ENCODE data around the gene STAG1.

DNA sequence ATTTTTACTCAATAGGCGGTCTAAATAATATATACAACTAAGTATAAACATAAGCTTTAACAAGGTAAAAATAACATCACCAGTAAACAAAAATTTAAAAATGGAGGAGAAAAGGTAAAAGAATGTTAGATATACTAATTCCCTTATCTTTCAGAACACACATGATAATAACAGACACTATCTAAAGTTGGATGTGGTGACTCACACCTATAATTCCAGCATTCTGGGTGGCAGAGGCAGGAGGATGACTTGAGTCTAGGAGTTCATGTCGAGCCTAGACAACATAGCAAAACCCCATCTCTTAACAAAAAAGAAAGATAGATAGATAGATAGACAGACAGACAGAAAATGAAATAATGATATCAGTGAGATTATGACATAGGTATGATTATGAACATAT is 85.1 kb downstream of the STAG1 start:
- TF ChIP-seq, protein P1, sequence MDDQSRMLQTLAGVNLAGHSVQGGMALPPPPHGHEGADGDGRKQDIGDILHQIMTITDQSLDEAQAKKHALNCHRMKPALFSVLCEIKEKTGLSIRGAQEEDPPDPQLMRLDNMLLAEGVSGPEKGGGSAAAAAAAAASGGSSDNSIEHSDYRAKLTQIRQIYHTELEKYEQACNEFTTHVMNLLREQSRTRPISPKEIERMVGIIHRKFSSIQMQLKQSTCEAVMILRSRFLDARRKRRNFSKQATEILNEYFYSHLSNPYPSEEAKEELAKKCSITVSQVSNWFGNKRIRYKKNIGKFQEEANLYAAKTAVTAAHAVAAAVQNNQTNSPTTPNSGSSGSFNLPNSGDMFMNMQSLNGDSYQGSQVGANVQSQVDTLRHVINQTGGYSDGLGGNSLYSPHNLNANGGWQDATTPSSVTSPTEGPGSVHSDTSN (CRISPR knock-in tag; IDR thresholded peaks at IDR 0.05), result no peak
- no peak for TF ChIP-seq ZNF292 (tag by site-specific recombination; IDR thresholded peaks at IDR 0.05; ENCODE audit: borderline replicate concordance, low read depth)
- TF ChIP-seq, protein P2, sequence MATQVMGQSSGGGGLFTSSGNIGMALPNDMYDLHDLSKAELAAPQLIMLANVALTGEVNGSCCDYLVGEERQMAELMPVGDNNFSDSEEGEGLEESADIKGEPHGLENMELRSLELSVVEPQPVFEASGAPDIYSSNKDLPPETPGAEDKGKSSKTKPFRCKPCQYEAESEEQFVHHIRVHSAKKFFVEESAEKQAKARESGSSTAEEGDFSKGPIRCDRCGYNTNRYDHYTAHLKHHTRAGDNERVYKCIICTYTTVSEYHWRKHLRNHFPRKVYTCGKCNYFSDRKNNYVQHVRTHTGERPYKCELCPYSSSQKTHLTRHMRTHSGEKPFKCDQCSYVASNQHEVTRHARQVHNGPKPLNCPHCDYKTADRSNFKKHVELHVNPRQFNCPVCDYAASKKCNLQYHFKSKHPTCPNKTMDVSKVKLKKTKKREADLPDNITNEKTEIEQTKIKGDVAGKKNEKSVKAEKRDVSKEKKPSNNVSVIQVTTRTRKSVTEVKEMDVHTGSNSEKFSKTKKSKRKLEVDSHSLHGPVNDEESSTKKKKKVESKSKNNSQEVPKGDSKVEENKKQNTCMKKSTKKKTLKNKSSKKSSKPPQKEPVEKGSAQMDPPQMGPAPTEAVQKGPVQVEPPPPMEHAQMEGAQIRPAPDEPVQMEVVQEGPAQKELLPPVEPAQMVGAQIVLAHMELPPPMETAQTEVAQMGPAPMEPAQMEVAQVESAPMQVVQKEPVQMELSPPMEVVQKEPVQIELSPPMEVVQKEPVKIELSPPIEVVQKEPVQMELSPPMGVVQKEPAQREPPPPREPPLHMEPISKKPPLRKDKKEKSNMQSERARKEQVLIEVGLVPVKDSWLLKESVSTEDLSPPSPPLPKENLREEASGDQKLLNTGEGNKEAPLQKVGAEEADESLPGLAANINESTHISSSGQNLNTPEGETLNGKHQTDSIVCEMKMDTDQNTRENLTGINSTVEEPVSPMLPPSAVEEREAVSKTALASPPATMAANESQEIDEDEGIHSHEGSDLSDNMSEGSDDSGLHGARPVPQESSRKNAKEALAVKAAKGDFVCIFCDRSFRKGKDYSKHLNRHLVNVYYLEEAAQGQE (tag by site-specific recombination; IDR thresholded peaks at IDR 0.05), result no peak
- TF ChIP-seq GFI1B (tag by site-specific recombination; IDR thresholded peaks at IDR 0.05), result no peak
- TF ChIP-seq CTCF (tag by site-specific recombination; IDR thresholded peaks at IDR 0.05), result no peak
- no peak for TF ChIP-seq PRDM10 (tag by site-specific recombination; IDR thresholded peaks at IDR 0.05)
